ENCODE results near the gene COL17A1.

The COL17A1 gene

GRCh38 chr10:104053201-104053600, 32.5 kb downstream of the COL17A1 start:
- H3K4me1 ChIP-seq (ENCODE audit: control insufficient read depth, insufficient read depth, low read depth, low read length) = peaks cover 3% of the 10 kb centered on the region
- H3K4ac ChIP-seq (ENCODE audit: low read depth in 1 of 2, low read length in 2 of 2) = no peak overlapping the region
- H3K36me3 ChIP-seq (ENCODE audit: control insufficient read depth in 1 of 2, insufficient read depth in 2 of 2, low read depth in 1 of 2, low read length in 2 of 2) = no peaks in the 10 kb centered on the region
- H3K9me3 ChIP-seq (ENCODE audit: control insufficient read depth, low read length) = no peaks in the 10 kb centered on the region
- H2BK12ac ChIP-seq (ENCODE audit: low read length in 2 of 2) = no peak overlapping the region
- H3K27ac ChIP-seq (ENCODE audit: low read length, poor library complexity, severe bottlenecking) = no peak overlapping the region
- H2BK5ac ChIP-seq (ENCODE audit: low read depth, low read length, poor library complexity, severe bottlenecking) = no peak overlapping the region
- no peak overlapping the region for H3K4me3 ChIP-seq (ENCODE audit: insufficient read depth in 1 of 2, low read depth in 1 of 2, low read length in 2 of 2)
- H3K14ac ChIP-seq (ENCODE audit: low read length in 2 of 2) = no peak overlapping the region
- no peak overlapping the region for H2AK5ac ChIP-seq (ENCODE audit: low read length, severe bottlenecking)
- no peak overlapping the region for H3K9ac ChIP-seq (ENCODE audit: low read length)
- no peak overlapping the region for H4K8ac ChIP-seq (ENCODE audit: low read length)
- H3K79me1 ChIP-seq (replicated peaks; ENCODE audit: low read length, poor library complexity, severe bottlenecking) = no peaks in the 10 kb centered on the region
- H4K91ac ChIP-seq (ENCODE audit: low read length) = no peak overlapping the region
- H2AFZ ChIP-seq (ENCODE audit: low read depth, low read length) = no peak overlapping the region
- no peak overlapping the region for H2BK15ac ChIP-seq (ENCODE audit: low read depth, poor library complexity, severe bottlenecking)
- no peak overlapping the region for H2BK120ac ChIP-seq (ENCODE audit: low read depth, low read length)
- no peak for DNase-seq
- H3K27me3 ChIP-seq (ENCODE audit: control insufficient read depth in 1 of 2, insufficient read depth in 1 of 2, low read length in 2 of 2) = no peaks in the 10 kb centered on the region
- H3K4me2 ChIP-seq (ENCODE audit: low read length, poor library complexity, severe bottlenecking) = no peak overlapping the region
- WGBS = 93% methylated on average over 4 of the region's 4 CpGs
- no peak overlapping the region for H3K18ac ChIP-seq (ENCODE audit: low read depth in 1 of 2, low read length in 2 of 2)
- no peak overlapping the region for H3K23ac ChIP-seq (ENCODE audit: low read length in 2 of 2)

GRCh38 chr10:104052431-104052830, 33.2 kb downstream of the COL17A1 start:
- Histone ChIP-seq H2BK5ac (ENCODE audit: low read depth, low read length, poor library complexity, severe bottlenecking) (no peak overlapping the region), H3K79me1 (replicated peaks; ENCODE audit: low read length, poor library complexity, severe bottlenecking) (no peaks in the 10 kb centered on the region), H2BK120ac (ENCODE audit: low read depth, low read length) (no peak overlapping the region), H3K18ac (ENCODE audit: low read depth in 1 of 2, low read length in 2 of 2) (no peak overlapping the region), H2AK5ac (ENCODE audit: low read length, severe bottlenecking) (no peak overlapping the region), H3K4ac (ENCODE audit: low read depth in 1 of 2, low read length in 2 of 2) (no peak overlapping the region), H4K8ac (ENCODE audit: low read length) (no peak overlapping the region), H2BK15ac (ENCODE audit: low read depth, poor library complexity, severe bottlenecking) (no peak overlapping the region), H4K91ac (ENCODE audit: low read length) (no peak overlapping the region), H3K14ac (ENCODE audit: low read length in 2 of 2) (no peak overlapping the region), H3K36me3 (ENCODE audit: control insufficient read depth in 1 of 2, insufficient read depth in 2 of 2, low read depth in 1 of 2, low read length in 2 of 2) (no peaks in the 10 kb centered on the region), H3K27ac (ENCODE audit: low read length, poor library complexity, severe bottlenecking) (no peak overlapping the region), H3K23ac (ENCODE audit: low read length in 2 of 2) (no peak overlapping the region), H3K9ac (ENCODE audit: low read length) (no peak overlapping the region), H3K4me2 (ENCODE audit: low read length, poor library complexity, severe bottlenecking) (no peak overlapping the region), H2BK12ac (ENCODE audit: low read length in 2 of 2) (no peak overlapping the region), H2AFZ (ENCODE audit: low read depth, low read length) (no peak overlapping the region), H3K27me3 (ENCODE audit: control insufficient read depth in 1 of 2, insufficient read depth in 1 of 2, low read length in 2 of 2) (no peaks in the 10 kb centered on the region), H3K9me3 (ENCODE audit: control insufficient read depth, low read length) (no peaks in the 10 kb centered on the region), H3K4me3 (ENCODE audit: insufficient read depth in 1 of 2, low read depth in 1 of 2, low read length in 2 of 2) (no peak overlapping the region), H3K4me1 (ENCODE audit: control insufficient read depth, insufficient read depth, low read depth, low read length) (peaks cover 3% of the 10 kb centered on the region)
- peak; percentile 28 for DNase-seq
- 68% methylated on average over 2 of the region's 2 CpGs for WGBS

DNA sequence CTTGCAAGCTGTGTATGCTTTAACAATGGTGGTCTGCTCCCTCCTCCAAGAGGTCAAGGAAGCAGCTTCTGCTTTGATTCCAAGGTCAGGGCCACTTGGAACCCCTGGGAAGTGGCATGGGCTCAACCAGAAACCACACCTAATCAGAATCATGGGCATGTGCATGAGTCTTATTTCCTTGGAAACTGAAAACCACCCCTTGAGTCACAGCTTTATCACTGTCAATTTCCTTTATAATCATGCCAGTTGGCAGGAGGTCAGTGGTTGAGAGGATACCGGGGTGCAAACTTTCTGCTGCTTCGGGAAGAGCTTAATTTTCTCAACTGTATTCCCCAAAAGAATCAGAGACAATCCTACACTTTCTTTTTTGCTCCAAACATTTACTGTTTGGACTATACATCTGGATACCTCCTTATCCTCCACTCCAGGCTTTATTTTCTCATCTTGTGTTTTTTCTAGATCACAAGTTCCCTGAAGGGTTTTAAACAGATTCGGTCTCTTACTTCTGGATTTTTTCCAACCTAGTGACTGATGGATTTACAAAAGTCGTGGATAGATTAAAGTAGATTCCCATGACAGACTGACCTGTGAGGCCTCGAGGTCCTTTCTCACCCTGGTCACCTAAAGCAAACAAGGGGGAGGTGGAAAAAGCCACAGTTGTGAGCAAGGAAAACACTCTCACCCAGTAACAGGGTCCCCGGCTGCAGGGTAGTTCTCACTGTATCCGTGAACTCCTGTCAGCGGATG, 36.0 kb downstream of the COL17A1 start:
- Histone ChIP-seq H2BK120ac (ENCODE audit: low read depth, low read length) (no peak overlapping the region), H3K14ac (ENCODE audit: low read length in 2 of 2) (no peak overlapping the region), H3K4me2 (ENCODE audit: low read length, poor library complexity, severe bottlenecking) (no peak overlapping the region), H3K79me1 (replicated peaks; ENCODE audit: low read length, poor library complexity, severe bottlenecking) (no peaks in the 10 kb centered on the region), H2BK15ac (ENCODE audit: low read depth, poor library complexity, severe bottlenecking) (no peak overlapping the region), H3K27ac (ENCODE audit: low read length, poor library complexity, severe bottlenecking) (no peak overlapping the region), H3K9ac (ENCODE audit: low read length) (peak overlapping the region; percentile 70), H2AFZ (ENCODE audit: low read depth, low read length) (no peak overlapping the region), H3K18ac (ENCODE audit: low read depth in 1 of 2, low read length in 2 of 2) (no peak overlapping the region), H3K4me3 (ENCODE audit: insufficient read depth in 1 of 2, low read depth in 1 of 2, low read length in 2 of 2) (no peak overlapping the region), H3K27me3 (ENCODE audit: control insufficient read depth in 1 of 2, insufficient read depth in 1 of 2, low read length in 2 of 2) (no peaks in the 10 kb centered on the region), H4K91ac (ENCODE audit: low read length) (no peak overlapping the region), H4K8ac (ENCODE audit: low read length) (no peak overlapping the region), H3K4ac (ENCODE audit: low read depth in 1 of 2, low read length in 2 of 2) (no peak overlapping the region), H3K36me3 (ENCODE audit: control insufficient read depth in 1 of 2, insufficient read depth in 2 of 2, low read depth in 1 of 2, low read length in 2 of 2) (no peaks in the 10 kb centered on the region), H3K4me1 (ENCODE audit: control insufficient read depth, insufficient read depth, low read depth, low read length) (peaks cover 3% of the 10 kb centered on the region), H3K9me3 (ENCODE audit: control insufficient read depth, low read length) (no peaks in the 10 kb centered on the region), H2BK12ac (ENCODE audit: low read length in 2 of 2) (no peak overlapping the region), H2BK5ac (ENCODE audit: low read depth, low read length, poor library complexity, severe bottlenecking) (no peak overlapping the region), H3K23ac (ENCODE audit: low read length in 2 of 2) (no peak overlapping the region), H2AK5ac (ENCODE audit: low read length, severe bottlenecking) (no peak overlapping the region)
- DNase-seq = no peak
- 80% methylated on average over 8 of the region's 8 CpGs for WGBS

- H3K14ac ChIP-seq (ENCODE audit: low read length in 2 of 2) = no peak overlapping the region
- H2BK15ac ChIP-seq (ENCODE audit: low read depth, poor library complexity, severe bottlenecking) = no peak overlapping the region
- H3K4me3 ChIP-seq (ENCODE audit: insufficient read depth in 1 of 2, low read depth in 1 of 2, low read length in 2 of 2) = no peak overlapping the region
- no peak overlapping the region for H3K23ac ChIP-seq (ENCODE audit: low read length in 2 of 2)
- H3K9ac ChIP-seq (ENCODE audit: low read length) = peak overlapping the region; percentile 10
- no peak for DNase-seq
- H3K4ac ChIP-seq (ENCODE audit: low read depth in 1 of 2, low read length in 2 of 2) = no peak overlapping the region
- no peaks in the 10 kb centered on the region for H3K9me3 ChIP-seq (ENCODE audit: control insufficient read depth, low read length)
- 90% methylated on average over 6 of the region's 6 CpGs for WGBS
- H4K8ac ChIP-seq (ENCODE audit: low read length) = no peak overlapping the region
- no peaks in the 10 kb centered on the region for H3K4me1 ChIP-seq (ENCODE audit: control insufficient read depth, insufficient read depth, low read depth, low read length)
- H4K91ac ChIP-seq (ENCODE audit: low read length) = no peak overlapping the region
- H3K36me3 ChIP-seq (ENCODE audit: control insufficient read depth in 1 of 2, insufficient read depth in 2 of 2, low read depth in 1 of 2, low read length in 2 of 2) = no peaks in the 10 kb centered on the region
- H3K4me2 ChIP-seq (ENCODE audit: low read length, poor library complexity, severe bottlenecking) = no peak overlapping the region
- no peak overlapping the region for H3K18ac ChIP-seq (ENCODE audit: low read depth in 1 of 2, low read length in 2 of 2)
- peaks cover 0 to 3% of the 10 kb centered on the region in 2 experiments for H3K27me3 ChIP-seq (ENCODE audit: control insufficient read depth in 1 of 2, insufficient read depth in 1 of 2, low read length in 2 of 2)
- no peak overlapping the region for H2AK5ac ChIP-seq (ENCODE audit: low read length, severe bottlenecking)
- H2BK12ac ChIP-seq (ENCODE audit: low read length in 2 of 2) = no peak overlapping the region
- no peaks in the 10 kb centered on the region for H3K79me1 ChIP-seq (replicated peaks; ENCODE audit: low read length, poor library complexity, severe bottlenecking)
- H2BK120ac ChIP-seq (ENCODE audit: low read depth, low read length) = no peak overlapping the region
- H3K27ac ChIP-seq (ENCODE audit: low read length, poor library complexity, severe bottlenecking) = no peak overlapping the region
- no peak overlapping the region for H2AFZ ChIP-seq (ENCODE audit: low read depth, low read length)
- H2BK5ac ChIP-seq (ENCODE audit: low read depth, low read length, poor library complexity, severe bottlenecking) = no peak overlapping the region
These were observed 39.0 kb downstream of the COL17A1 start for GRCh38 chr10:104046651-104047050.
